H1 (cell line): Measurements from ENCODE around the gene ADRB2. TPM values are rescaled to one million over a fixed set of nuclear protein-coding genes. Genes with fewer than 3 reads are reported as not detected.

Experiments used
- ATF3 ChIP-seq: IDR thresholded peaks from 2 replicates; pipeline ENCODE4 v1.6.1; 2011; ENCODE audit warnings: low read depth, mild to moderate bottlenecking, low read length; ENCODE audit not compliant: insufficient read depth
- CEBPB ChIP-seq: IDR thresholded peaks from 2 replicates; pipeline ENCODE4 v1.6.1; 2012; ENCODE audit warnings: low read depth, low read length
- CHD7 ChIP-seq: fragments of 300-600 bp; sonication (generic); IDR thresholded peaks from 2 replicates; pipeline ENCODE4 v1.7.1; 2012; ENCODE audit warnings: low read length, moderate library complexity, mild to moderate bottlenecking, inconsistent platforms; ENCODE audit not compliant: insufficient replicate concordance
- CREB1 ChIP-seq: IDR thresholded peaks from 2 replicates; pipeline ENCODE4 v1.6.1; 2012; ENCODE audit warnings: inconsistent platforms
- HDAC2 ChIP-seq, 2 experiments: fragments of 300-600 bp in 1 of 2; sonication (generic) in 1 of 2; IDR thresholded peaks; 2 replicates each; pipeline ENCODE4 v1.6.1; 2011 to 2012; ENCODE audit warnings: low read depth in 2 of 2, low read length in 2 of 2, mild to moderate bottlenecking in 2 of 2, moderate library complexity in 2 of 2, borderline replicate concordance in 1 of 2, inconsistent platforms in 1 of 2
- HDAC6 ChIP-seq: IDR thresholded peaks from one replicate; pipeline ENCODE4 v1.7.1; 2012; ENCODE audit warnings: low read depth, mild to moderate bottlenecking, inconsistent platforms, low read length, moderate library complexity
- POLR2AphosphoS5 ChIP-seq: IDR thresholded peaks from 2 replicates; pipeline ENCODE4 v1.6.1; 2011; ENCODE audit warnings: low read depth, low read length
- SIX5 ChIP-seq: IDR thresholded peaks from 2 replicates; pipeline ENCODE4 v1.6.1; 2011; ENCODE audit warnings: mild to moderate bottlenecking, low read depth, low read length
- SP4 ChIP-seq: IDR thresholded peaks from 2 replicates; pipeline ENCODE4 v1.6.1; 2012; ENCODE audit warnings: low read length, inconsistent platforms
- TEAD4 ChIP-seq: IDR thresholded peaks from 2 replicates; pipeline ENCODE4 v1.6.1; 2012; ENCODE audit warnings: low read depth, low read length, inconsistent platforms, mixed read lengths
- USF2 ChIP-seq: IDR thresholded peaks from 2 replicates; pipeline ENCODE4 v1.6.1; 2011; ENCODE audit warnings: low read length, improper control_type of control experiment
- polyA plus RNA-seq, 7 experiments: library from polyadenylated mRNA; depleted of rRNA in 3 of 7; stranded (reverse) in 5 of 7; unstranded in 2 of 7; fragments of >200 nt in 5 of 7; fragments of 200-250 nt in 2 of 7; gene quantifications; 1 replicate in 5 of 7; 2 replicates in 1 of 7; 4 replicates in 1 of 7; pipeline versions ENCODE4 v1.2.1 to v1.2.3, GENCODE V29; 2011 to 2013; ENCODE audit warnings: missing spikeins in 2 of 7, mixed read lengths in 2 of 7
- total RNA-seq: library from RNA; stranded (reverse); fragmentation: NEBNext Ultra II Directional; extraction: Animal tissue kit (Norgen Biotek cat#: 25700); gene quantifications from 2 replicates; pipeline ENCODE4 v1.2.1, GENCODE V29; 2021

ADRB2 gene
- total and polyA plus RNA-seq, 2 of the 8 experiments (the other 6 are each of a cell fraction or from before 2014, with no cell fraction given): 0.65 to 0.77 TPM

- TF ChIP-seq CHD7 (no peak), HDAC6 (no peak), POLR2AphosphoS5 (no peak), CREB1 (no peak), HDAC2 (IDR thresholded peaks at IDR 0.05; ENCODE audit: borderline replicate concordance in 1 of 2, low read depth in 2 of 2, low read length in 2 of 2) (no peak), ATF3 (no peak), USF2 (no peak), SP4 (no peak), SIX5 (no peak), TEAD4 (no peak), CEBPB (no peak)
Observed at GRCh38 chr5:148785223-148785622, 41.2 kb upstream of the ADRB2 start (continued).
